Stomach smooth muscle (tissue), 2 donors: ENCODE results near the gene HSPB7.

ENCODE experiments used
- H3K27ac ChIP-seq: one replicate; pipeline ENCODE4 v1.7.0; 2013; ENCODE audit warnings: mild to moderate bottlenecking, low read length, inconsistent platforms
- H3K27me3 ChIP-seq, 2 donors: one replicate each; pipeline ENCODE4 v1.7.0; 2013; ENCODE audit warnings: low read length in 2 of 2; ENCODE audit not compliant: insufficient read depth in 2 of 2, control insufficient read depth in 1 of 2
- H3K36me3 ChIP-seq, 2 donors: one replicate each; pipeline ENCODE4 v1.7.0; 2013; ENCODE audit warnings: low read length in 2 of 2; ENCODE audit not compliant: control insufficient read depth in 2 of 2, insufficient read depth in 2 of 2
- H3K4me1 ChIP-seq: one replicate; pipeline ENCODE4 v1.7.0; 2013; ENCODE audit warnings: low read length; ENCODE audit not compliant: control insufficient read depth, insufficient read depth
- H3K4me3 ChIP-seq, 2 donors: one replicate each; pipeline ENCODE4 v1.7.0; 2013; ENCODE audit warnings: low read length in 2 of 2
- H3K9ac ChIP-seq, 2 donors: one replicate each; pipeline ENCODE4 v1.7.0; 2013; ENCODE audit warnings: low read length in 2 of 2, mild to moderate bottlenecking in 1 of 2
- H3K9me3 ChIP-seq, 2 donors: one replicate each; pipeline ENCODE4 v1.7.0; 2013; ENCODE audit warnings: low read length in 2 of 2; ENCODE audit not compliant: control insufficient read depth in 2 of 2
- donor health status: healthy.
- donor health status: Pancreatic carcinoma.

HSPB7 gene

DNA sequence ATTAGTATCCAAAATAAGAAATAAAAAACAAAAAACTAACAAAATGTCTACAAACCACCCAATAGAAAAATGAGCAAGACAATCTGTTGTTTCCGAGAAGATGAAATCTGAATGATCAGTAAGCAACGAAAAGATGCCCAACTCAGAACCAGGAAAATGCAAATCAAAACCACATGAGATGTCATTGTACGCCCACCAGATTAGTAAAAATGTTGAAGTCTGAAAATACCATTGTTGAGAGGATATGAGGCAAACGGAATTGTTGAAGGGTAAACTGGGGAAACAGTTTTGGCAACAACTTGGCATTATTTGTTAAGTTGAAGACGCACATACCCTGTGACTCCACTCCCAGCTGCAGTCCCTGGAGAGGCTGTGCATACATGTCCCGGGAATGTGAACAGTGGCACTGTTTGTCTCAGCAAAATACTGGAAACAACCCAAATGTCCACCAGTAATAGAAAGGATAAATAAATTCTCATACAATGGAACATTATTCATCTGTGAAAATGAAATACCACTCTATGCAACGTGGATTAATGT, 52.5 kb downstream of the HSPB7 start:
- H3K9me3 ChIP-seq: no peaks in the 10 kb centered on the region
- no peak overlapping the region for H3K27ac ChIP-seq
- peaks cover 5 to 9% of the 10 kb centered on the region in 2 donors for H3K36me3 ChIP-seq
- peaks cover 11% of the 10 kb centered on the region for H3K4me1 ChIP-seq
- no peaks in the 10 kb centered on the region for H3K27me3 ChIP-seq
- no peak overlapping the region for H3K9ac ChIP-seq
- H3K4me3 ChIP-seq: no peak overlapping the region
